Activated naive CD4-positive, alpha-beta T cell treated with Interleukin-2 at 50 U/mL for 16 hours (primary cell): ENCODE measurements around the gene TAF1A.

ENCODE experiments used
- DNase-seq: peaks from one replicate; pipeline ENCODE4 v3.0.0-alpha.2; 2020

The TAF1A gene

GRCh38 chr1:222594789-222595188, 5.1 kb upstream of the TAF1A start:
- no peak for DNase-seq

DNA sequence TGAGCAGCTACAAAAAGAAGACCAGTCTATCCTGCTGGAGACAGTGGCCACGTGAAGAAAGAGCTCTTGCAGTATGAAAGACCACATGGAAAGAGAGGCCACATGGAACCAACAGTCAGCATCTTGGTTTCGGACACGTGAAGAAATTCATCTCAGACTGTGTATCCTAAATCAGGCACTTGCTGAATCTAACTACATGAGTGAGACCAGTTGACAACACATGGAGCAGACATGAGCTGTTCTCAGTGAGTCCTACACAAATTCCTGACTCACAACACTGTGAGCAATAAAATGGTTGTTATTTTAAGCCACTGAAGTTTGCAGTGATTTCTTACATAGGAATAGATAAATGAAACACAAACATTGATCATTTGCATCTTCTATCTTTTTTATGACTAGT, 2.4 kb upstream of the TAF1A start:
- DNase-seq, result no peak

- DNase-seq, result no peak
Measured at GRCh38 chr1:222588135-222588534, 1.6 kb downstream of the TAF1A start.

DNA sequence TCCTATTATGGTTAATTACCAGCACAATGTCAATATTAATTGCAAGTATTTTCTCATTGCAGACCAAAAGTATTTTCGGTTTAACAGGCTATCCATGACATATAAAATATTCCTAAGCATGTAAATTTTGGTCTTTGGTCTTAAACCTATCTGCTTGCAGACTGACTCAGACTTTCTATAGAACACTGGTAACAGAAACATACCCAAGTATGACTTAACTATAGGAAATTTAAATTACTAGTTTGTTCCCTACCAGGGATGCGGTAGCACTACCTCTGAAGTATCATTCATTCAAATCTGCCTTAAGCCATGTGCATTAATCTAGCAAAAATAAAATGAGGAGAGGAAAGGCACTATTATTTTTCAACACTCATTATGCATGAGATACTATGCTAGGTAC, 2.9 kb downstream of the TAF1A start:
- no peak for DNase-seq

- DNase-seq, result no peak
Measured at GRCh38 chr1:222583079-222583478, 6.7 kb downstream of the TAF1A start.

DNA sequence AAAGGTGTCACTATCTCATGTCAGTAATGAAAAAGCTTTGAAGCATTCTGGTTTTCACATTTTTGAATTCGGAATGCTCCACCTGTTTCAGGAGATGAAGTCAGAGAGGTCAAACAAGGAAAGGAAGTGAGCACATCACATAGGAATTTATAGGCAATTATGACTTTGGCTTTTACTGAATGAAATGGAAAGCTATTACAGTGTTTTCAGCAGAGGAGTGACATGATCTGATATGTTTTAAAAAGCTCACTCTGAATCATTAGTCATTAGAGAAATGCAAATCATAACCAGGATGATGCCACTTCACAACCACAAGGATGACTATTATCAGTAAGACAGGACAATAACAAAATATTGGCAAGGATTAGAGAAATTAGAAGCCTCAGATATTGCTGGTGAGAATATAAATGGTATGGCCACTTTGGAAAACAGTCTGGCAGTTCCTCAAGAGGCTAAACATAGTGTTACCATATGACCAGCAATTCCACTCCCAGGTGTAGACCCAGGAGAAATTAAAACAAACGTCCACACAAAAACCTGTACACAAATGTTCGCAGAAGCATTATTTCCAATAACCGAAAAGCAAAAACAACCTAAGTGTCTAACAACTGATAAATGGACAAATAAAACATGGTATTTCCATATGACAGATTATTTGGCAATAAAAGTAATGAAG, 7.5 kb downstream of the TAF1A start:
- DNase-seq, result no peak

DNA sequence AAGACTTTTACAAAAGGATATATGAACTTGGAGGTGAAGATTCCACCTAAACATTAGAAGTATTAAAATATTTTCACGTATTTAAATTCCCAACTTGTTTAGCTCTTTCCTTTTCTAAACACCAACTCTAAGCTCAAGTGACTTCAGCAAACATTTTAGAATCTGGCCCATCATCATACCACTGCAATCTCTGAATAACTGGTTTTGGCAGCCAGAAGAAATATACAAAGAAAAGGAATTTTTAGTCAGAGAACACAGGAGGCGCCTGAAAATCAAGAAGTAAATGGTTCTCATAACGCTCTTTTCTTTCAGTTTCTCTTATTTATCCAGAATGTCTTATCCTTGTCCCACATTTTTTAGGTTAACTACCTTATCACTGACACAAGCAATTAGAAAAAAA, 10.4 kb downstream of the TAF1A start:
- no peak for DNase-seq

- DNase-seq, result no peak
Measured at GRCh38 chr1:222570837-222571236, 18.9 kb downstream of the TAF1A start.

DNA sequence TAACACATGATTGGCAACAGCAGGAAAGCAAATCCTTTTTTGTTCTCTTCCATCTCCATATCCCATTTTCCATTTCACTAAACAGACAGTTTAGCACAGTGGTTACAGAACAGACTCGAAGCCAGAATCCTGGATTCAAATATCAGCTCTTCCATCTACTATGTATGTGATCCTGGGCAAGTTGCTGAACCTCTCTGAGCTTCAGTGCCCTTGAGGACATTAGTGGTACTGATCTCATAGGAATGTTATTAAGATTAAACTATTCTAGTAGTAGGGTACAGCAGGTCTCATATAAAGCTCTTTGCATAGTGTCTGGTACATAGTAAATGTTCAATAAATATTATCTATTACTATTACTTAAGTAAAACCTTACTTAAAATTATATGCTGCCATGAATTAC, 28.1 kb downstream of the TAF1A start:
- no peak for DNase-seq

DNA sequence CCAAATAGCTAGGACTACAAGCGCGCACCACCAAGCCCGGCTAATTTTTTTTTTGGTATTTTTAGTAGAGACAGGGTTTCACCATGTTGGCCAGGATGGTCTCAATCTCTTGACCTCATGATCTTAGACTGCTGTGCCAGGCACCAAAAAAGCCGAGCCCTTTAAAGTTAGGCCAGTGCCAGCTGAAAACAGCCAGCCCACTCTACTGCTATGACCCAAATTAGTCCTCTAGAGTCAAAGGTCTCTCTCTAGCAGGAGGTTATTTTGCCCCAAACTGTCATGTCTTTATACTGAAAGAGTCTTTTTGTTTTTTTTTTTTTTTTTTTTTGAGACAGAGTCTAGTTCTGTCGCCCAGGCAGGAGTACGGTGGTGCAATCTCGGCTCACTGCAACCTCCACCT, 32.2 kb downstream of the TAF1A start:
- no peak for DNase-seq

DNA sequence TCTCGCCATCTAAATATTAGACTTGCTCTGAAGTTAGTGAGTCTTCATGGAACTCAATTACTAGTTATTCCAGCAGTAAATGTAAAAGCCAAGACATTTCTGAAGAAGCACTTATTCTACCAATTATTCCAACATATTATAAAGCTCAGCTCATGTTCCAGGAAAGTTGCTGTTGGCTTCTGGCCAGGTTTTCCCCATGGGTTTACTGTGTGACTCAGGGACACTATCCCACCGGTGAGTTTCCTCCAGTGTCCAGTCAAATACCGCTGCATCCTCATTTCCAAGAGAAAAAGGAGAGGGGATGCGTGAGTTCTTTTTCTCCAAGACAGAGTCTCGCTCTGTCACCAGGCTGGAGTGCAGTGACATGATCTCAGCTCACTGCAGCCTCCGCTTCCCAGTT, 32.6 kb downstream of the TAF1A start:
- DNase-seq, result no peak

DNA sequence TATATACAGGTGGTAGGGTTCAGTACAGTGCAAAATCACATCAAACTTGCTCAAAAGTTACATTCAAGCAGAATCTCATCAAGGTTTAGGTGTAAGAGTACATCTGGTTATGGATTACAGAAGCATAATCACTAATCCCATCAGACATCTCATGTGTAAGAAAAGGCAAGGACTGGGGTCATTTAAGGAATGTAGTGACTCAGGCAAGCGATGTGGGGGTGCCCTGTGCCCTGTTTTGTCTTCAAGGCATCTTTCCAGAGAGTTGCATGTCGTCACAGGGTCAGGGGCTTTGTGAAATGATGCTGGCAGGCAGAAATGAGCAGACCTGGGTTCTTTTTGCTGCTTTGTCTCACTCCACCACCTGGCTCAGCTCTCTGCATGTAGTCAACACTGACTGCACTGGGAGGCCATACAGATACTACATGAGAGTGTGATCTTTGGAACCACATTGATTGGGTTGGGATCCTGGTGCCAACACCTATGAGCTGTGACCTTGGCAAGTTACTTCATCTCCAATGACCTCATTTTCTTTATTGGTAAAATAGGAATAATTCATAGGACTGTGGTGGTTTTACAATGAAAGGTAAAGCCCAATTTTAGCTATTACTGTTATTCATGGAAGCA, 33.6 kb downstream of the TAF1A start:
- DNase-seq, result no peak

DNA sequence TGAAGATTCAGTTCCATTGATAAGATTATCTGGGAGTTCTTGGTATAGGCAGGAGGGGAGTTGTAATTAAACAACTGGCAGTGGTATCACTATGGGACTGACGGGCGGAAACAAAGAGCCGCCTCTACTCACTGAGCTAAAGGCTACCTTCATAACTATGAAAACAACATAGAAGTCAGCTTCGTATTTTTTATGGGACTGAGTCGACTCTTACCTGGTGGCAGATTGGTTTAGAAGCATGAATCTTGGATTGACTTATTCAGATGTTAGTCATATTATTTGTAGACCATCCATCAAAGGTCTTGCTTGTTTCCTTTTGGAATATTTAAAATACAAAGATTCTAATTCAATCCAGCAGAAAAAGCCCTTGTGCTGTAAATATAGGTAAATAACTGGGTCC, 35.6 kb downstream of the TAF1A start:
- DNase-seq, result no peak

- no peak for DNase-seq
Measured at GRCh38 chr1:222552882-222553281, 36.9 kb downstream of the TAF1A start.

DNA sequence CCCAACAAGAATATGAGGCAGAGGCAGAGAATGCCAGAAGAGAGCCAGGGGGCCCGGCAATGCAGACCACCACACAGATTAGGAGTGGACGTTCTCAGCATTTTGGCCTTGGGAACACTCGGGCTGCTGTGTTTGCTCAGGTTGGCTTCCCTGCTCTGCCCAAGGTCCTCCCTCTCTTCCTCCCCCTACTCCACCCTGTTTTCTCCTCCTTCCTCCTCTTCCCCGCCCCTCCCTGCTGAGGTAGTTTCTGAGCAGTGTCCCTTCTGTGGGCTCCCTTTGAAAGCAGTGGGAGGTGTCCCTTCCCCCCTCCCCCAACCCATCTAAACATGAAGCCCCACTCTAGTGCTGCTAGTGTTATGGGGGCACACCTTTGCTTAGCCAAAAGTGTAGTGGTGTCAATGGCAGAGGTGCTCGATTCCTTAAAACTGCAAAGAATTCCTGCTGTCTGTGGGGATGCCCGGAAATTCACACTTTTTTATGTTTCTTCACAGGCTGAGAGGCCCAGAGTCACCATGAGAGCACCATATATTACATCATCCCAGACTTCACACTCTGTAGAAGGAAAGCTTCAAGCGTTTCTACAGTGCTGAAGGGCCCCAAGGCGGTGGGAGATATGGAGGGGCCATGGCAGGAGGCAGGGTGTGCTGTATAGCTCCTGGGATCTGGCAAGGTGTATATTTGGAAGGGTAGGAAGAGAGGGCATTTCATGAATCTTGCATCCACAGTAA, 41.6 kb downstream of the TAF1A start, which contains the start of gene HHIPL2:
Gene HHIPL2, minus strand, starts transcription at position 161 of the 728 bp plus-strand sequence. Its CDS starts 60 bp downstream, at position 101.
- DNase-seq, result no peak

DNA sequence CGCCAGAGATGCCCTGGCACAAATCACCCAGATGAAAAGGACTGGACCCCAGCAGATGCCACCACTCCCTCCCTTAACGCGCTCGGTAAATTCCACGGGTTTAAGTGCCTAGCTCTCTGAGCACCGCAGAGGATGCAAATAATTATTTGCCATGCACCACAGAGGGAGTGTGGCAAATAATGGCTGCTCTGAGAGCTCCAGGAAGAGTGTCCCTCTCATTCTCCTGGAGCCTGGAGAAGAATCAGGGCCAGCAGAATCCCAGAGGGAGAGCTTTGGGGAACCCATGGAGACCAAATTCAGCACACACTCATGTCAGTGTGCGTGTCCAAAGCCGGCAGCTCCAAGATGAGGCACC, 42.5 kb downstream of the TAF1A start:
- DNase-seq, result no peak

DNA sequence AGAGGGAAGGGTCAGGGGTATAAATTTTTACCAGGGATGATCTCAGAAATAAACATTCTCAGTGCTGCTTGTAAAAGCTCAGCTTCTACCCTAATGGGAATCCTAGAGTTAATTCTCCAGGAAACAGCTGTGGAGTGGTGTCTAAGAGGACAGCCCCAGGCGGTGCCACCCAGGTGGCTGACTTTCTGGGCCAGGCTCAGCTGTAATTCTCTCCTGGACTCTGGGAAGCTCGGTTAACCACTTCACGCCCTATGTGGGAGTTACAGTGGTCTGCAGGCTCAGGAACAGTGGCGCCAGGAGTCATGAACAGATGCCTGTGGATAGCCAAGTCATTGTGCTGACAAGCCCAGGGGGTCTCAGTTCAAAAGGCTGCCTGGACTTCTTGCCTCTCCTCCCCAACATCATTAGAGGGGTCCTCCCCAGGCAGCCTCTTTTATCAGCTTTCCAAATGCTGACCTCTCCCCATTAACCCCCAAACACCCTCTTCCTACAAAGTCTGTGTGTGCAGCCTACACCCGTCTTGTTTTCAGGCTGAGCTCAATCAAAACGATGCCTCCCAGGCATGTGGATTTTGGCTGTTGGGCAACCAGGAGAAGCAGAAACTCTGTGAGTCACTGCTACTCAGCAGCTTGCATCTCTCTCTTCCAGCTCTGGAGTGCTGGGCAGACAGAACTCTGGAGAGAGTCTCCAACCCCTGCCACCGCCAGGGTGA, 43.0 kb downstream of the TAF1A start:
- DNase-seq, result no peak

DNA sequence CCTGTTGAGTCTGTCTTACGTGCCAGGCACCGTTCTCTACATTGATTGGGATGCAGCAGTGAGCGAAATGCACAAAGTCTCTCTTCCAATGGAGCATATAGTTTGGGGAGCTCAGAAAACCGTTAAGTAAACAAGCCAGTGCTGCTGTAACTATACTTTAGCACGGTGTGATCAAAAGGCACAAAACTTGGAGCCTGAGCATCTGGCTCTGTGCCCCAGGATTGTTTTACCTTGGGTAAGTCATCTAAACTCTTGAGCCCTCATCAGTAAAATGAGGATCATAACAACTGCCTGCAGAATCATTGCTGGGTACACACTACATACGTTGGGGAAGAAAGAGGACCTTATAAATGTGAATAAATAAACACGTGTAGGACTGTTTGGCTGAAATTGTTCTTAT, 43.6 kb downstream of the TAF1A start:
- DNase-seq, result no peak

DNA sequence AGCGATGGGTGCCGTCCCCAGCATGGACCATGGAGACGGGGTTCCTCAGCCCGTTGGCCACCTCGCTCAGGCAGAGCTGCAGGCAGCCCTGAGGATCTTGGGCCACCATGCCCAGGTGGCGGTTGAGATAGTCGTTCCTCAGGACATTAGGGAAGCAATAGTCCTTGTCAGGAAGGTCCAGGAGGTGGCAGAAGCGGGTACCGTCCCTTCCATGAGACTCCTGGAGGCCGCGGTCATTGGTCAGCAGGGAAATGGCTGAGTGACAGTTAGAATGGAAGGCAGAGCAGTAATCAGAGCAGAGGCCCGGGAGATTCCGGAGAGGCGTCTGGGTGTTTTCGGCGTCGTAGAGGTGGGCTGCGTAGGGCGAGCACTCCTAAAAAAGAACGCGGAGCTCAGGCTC, 45.9 kb downstream of the TAF1A start:
- DNase-seq, result no peak

- no peak for DNase-seq
Measured at GRCh38 chr1:222540598-222540995, 49.1 kb downstream of the TAF1A start.

DNA sequence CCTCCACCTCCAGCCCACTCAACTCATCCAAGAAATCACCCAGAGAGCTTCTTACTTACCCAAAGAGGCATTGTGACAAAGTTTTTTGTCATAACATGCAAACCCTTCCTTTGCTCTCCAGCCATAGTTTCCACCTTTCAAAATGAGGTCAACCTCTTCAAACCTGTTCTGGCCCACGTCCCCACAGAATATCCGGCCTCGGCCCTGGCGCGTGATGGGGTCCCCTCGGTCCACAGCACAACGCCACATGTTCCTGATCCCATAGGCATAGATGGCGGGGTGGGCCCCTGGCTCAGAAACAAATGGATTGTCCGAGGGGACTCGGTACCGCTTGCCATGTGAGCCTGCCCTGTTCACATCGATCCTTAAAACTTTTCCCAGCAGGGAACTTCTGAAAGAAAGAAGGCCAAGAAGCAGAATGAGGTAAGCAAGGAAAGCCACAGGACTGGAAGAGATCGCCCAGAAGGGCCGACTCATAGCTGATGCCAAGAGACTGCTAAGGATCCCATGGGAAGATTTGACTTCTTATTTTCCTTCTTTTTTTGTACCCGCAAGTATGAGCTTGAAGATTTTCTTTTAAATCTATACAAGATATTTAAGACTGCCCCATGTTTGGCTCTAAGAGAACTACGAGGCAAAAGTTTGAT, 49.7 kb downstream of the TAF1A start:
- no peak for DNase-seq

- no peak for DNase-seq
Measured at GRCh38 chr1:222535455-222535854, 54.3 kb downstream of the TAF1A start.

DNA sequence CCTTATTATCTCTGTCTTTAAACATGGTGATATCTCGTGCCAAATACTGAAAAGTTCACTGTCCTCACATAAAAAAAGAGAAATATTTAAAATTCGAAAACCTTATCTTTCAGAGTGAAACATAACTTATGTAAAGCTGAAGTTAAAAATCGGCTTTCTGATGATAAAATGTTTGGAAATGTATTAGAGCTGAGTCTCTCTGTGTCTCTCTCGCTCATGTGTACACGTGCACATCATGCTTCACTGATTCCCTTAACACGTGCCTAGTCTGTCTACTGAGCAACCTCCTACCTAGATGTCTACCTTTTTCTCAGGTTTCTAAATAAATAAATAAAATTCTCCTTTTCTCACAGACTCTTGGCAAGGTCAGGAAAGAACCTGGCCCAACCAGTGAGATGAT, 58.9 kb downstream of the TAF1A start:
- DNase-seq, result no peak
